Islet of Langerhans (tissue), 1 donor: Measurements from ENCODE around the gene NKX1-1.
"Not testable (repeated sequence)": the region's sequence is repeated elsewhere in the genome, so short reads cannot be mapped to it uniquely, and the experiment has no call there.

Source experiments
- FAIRE-seq: peaks from one replicate; lab custom pipeline; 2011; peaks lifted over from hg19 to GRCh38; lab: Jason Lieb, UNC

The NKX1-1 gene

DNA sequence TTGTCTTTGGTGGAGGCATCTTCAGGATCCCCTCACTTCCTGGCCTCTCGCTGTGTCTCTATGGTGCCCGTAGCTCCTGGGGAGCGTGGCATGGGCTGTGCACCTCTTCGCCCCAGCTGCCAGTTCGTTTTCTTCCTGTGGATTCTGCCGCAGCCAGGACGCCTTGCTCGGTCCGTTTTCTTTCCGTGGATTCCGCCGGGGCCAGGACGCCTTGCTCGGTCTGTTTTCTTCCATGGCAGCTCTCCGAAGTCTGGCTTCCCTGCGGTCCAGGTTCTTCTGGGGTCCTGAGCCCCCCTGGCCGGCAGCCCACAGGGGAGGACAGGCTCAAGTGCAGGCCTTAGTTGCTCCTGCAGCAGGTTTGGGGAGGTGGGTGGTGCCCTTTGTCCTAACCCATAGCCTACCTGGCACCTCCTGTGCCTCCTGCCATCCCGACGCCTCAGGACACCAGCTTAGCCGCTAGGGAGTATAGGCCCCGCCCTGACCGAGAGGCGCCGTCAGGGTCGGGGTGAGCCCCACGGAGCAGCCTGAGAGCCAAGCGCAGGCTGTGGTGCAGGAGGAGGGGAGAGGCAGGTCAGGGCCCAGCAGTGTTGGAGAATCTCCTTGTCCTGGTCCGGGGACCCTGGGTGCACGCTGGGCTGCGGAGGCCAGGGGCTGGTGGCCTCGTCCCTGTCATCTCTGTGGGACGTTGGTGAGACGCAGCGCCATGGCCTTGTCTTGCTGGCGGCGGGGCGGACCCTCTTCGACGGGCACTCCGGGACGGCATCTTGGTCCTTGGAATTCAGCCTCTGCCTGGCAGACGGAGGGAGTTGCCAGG lies 32.1 kb downstream of the NKX1-1 start:
- FAIRE-seq, result no peak

GRCh38 chr4:1372576-1372975 lies 33.7 kb downstream of the NKX1-1 start:
- FAIRE-seq, result not testable (repeated sequence)

GRCh38 chr4:1371176-1372165 lies 34.8 kb downstream of the NKX1-1 start:
- no peak for FAIRE-seq

GRCh38 chr4:1370321-1371124 lies 35.7 kb downstream of the NKX1-1 start:
- no peak for FAIRE-seq

DNA sequence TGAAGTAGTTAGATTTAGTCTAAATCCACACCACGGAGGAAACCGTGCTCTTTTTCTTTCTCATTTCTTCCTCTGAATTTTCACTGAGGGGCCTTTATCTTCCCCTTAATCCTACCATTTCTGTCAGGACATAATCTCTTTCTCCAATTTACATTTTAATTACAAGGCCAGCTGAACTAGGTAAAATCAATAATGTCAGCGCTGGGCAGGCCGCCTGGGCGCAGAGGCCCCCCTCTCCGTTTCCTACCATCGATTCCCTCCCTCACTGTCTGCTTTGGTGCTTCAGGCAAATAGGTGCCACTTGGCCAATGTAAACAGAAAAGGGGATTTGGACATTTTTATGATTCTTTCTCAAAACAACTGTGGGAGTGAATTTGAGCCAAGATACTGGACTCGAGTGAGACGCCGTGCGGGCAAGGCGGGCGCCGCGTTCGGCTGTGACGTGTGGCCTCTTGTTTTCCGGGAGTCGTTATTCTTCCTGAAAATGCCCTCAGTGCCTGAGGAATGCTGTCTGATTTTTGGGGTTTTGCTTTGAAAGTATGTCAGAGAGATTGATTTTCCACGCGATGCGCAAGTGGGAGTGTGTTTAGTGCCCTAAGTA lies 36.7 kb downstream of the NKX1-1 start:
- FAIRE-seq, result no peak

DNA sequence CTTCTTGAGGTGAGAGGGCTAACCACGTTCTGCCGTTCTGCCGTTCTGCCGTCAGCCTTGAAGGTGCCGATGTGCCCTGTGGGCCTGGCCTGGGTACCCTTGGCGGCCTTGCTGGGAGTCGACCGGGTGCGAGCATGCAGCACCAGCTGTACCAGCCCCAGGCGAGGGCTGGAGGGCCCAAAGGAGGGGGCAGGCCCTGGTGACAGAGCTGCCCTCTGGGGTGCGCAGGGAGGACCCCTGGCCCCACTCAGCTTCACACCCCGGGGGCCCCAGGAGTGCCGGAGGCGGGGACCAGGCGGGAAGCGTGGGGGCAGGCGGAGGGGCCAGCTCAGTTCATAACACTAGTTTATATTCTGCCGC lies 37.2 kb downstream of the NKX1-1 start:
- no peak for FAIRE-seq

DNA sequence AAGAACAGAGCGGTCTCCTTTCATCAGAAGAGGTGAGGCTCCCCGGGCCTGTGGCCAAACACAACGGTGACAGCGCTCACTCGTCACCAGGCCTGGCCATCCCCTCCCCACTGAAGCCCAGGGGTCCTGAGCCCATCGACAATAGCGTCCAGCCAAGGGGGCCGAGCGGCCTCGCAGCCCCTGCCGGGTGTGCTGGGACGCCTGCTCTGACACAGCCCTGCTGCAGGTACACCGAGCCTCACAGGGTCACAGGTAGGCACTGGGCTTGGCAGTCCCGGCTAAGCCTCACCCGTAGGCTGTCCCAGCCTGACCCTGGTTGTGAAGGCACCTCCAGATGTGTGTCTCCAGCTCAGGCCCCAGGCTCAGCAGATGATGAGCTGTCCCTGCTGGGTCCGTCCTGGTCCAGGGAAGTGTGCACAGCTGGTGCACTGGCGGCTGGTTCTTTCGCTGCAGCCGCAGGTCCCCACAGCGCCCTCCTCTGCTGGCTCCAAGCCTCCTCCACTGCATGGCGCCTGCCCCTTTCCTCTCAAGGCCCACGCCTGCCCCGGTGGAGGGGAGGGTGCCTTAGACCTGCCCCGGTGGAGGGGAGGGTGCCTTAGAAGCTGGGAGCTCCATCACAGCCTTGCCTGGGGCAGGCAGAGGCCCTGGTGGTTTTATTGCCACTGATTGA lies 37.7 kb downstream of the NKX1-1 start:
- FAIRE-seq, result no peak

GRCh38 chr4:1367936-1368289 lies 38.3 kb downstream of the NKX1-1 start:
- no peak for FAIRE-seq

- no peak for FAIRE-seq
Observed at GRCh38 chr4:1367230-1367935, 38.9 kb downstream of the NKX1-1 start.

DNA sequence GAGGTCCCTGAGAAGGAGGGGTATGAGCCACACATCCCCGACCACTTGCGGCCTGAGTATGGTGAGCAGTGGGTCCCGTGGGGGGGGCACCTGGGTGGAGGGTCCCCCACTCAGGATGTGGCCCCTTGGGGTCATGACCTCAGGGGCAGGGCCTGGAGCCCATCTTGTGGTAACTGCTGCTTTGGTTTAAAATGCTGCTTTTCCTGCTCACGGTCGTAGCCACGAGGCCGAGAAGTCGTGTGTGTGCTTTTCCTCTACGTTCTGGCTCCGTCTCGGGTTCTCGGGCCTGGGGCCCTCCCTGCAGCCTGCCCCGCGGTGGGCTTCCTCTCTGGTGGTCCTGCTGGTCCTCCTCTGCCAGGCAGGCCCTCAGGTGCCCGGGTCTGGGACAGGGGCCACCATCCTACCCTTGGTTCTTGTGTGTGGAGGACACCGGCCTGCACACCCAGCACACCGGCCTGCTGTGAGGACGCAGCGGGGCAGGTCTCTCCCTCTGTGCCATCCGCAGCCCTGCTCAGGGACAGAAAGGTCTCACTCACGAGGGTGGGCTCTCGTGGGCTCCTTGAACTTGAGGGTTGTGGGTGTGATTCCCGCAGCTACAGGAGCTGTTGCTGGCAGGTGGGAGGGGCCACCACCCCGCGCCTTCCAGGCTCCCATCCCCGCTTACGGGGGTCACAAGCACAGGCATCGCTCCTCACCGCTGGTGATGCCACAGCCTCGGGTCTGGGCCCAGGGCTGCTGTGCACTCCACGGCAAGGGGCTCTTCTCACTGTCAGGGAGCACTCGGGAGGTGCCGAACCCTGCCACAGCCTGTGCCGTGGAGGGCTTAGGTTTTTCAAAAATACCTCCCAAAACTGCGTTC lies 39.6 kb downstream of the NKX1-1 start:
- FAIRE-seq, result no peak

DNA sequence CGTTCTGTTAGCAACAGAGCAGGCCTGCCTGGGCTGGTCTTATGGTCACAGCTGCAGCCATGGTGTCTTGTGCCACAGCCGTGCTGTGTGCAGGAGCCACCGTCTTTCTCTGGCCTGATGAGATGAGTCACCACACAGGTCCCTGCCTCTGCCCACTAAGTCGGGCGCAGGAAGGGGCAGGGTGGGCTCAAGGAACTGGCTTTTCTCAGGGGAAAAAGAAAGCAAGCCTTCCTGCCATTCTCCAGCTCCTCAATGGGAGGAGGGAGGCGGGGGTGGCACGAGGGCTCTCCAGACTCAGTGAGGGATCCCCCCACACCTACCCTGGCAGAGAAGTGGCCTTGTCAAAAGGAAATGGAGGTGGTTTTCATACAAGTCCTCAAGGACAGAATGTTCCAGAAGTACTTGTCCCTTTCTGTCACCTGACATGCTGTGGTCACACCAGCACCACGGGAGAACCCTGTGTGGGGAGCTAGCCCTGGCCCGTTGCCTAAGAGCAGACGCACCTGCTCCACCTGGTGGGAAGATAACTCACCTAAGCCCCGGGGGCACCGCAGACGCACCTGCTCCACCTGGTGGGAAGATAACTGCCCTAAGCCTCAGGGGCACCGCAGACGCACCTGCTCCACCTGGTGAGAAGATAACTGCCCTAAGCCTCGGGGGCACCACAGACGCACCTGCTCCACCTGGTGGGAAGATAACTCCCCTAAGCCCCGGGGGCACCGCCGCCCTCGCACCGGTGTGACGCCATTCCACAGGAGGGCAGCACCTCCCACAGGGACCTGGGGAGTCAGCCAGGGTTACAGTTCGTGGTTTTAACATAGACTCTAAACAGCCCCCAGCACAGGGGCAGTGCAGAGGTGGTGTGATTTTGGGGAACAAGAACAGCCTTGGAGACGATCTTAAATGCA lies 40.7 kb downstream of the NKX1-1 start:
- no peak for FAIRE-seq

- FAIRE-seq, result no peak
Observed at GRCh38 chr4:1364748-1365147, 41.5 kb downstream of the NKX1-1 start.

DNA sequence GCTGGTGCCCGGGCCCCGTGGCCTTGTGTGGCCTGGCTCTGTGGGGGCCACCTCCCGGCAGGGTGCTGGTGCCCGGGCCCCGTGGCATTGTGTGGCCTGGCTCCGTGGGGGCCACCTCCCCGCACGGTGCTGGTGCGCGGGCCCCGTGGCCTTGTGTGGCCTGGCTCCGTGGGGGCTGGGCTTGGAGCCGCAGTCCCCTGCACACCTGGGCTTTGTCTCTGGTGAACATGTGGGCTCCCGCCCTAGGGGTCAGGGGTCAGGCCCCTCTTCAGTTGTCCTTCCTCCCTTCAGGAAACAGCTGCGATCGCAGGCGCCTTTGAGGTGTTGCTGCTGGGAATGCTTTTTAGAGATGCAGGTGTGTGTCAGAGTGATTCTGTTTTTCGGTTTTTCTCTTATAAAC lies 42.0 kb downstream of the NKX1-1 start:
- no peak for FAIRE-seq

GRCh38 chr4:1363513-1363912 lies 42.7 kb downstream of the NKX1-1 start:
- no peak for FAIRE-seq

DNA sequence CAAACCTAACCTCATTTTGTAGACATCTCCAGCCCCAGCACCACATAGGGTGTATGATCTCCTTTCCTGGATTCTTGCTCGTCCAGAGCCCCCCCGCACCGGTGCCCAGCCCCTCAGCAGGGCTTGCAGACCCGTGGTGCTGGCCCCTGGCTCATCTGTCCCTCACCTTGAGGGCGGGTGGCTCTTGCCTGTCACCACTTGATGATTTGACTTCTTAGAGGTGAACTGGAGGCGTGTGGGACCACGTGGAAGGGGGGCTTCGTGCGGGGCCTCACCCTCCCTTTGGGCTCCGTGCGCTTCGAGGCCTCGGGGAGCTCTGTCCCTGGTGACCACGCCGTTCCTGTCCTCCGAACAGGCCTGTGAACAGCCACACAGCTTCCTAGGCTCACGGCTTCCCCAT lies 43.7 kb downstream of the NKX1-1 start:
- FAIRE-seq, result no peak

- no peak for FAIRE-seq
Observed at GRCh38 chr4:1362046-1362445, 44.2 kb downstream of the NKX1-1 start.

DNA sequence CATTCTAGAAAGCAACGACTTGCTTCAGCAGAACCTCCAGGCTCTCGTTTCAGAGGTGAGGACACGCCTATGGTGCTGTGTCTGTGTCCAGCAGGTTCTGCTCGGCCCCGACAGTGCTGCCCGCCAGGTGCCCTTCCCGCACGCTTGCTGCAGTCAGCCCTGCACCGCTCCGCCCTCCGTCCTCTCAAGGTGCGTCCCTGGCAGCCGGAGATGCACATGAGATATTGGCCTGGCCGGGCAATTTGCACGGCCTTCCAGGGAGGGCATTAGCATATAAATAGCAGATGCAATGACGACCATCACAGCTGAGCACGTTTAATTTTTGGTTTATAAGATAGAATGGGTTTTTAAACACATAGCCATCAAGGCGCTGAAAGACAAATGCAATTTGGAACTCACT lies 44.8 kb downstream of the NKX1-1 start:
- no peak for FAIRE-seq

DNA sequence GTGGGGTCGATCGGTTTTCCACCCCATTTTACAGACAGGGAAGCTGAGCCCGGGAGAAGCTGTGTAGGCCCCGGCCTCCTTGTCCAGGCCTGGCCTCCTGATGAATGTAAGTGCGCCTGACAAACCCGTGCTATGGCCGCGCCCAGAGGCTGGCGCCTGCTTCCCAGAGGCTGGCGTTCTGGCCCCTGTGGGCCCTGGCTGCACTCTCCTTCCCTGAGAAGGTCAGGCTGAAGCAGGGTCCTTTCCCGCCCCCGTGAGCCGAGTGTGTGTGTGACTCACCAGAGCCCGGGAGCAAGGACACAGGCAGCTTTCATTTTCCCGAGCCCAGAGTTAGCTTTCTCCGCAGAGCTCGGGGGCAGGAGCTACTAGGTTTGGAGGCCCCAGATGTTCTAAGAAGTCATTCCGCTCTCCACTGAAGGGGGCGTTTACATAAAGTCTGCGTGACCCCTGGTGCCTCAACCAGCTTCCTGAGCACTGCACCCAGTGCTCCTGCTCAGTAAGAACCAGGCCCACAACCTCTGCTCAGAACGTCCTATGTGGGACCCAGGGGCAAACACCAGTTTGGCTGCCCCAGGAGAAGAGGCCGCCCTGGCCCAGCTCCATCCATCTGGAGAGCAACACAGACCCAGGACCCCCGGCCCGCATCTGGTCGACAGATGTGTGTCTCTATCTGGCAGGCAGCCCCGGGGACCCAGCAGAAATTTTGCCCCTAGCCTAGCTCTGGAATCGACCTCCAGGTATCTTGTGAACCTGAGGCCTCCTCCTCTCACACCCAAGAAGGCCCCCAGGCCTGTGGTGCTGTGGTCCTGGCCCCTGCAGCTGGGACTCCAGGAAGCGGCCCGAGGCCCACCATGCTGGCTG lies 45.6 kb downstream of the NKX1-1 start:
- FAIRE-seq, result no peak
